Kidney epithelial cell (primary cell): ENCODE data around the gene ZC3H13. TPM values are rescaled to one million over a fixed set of nuclear protein-coding genes. Genes with fewer than 3 reads are reported as not detected.

Experiments used
- DNase-seq: peaks from one replicate; pipeline ENCODE4 v3.0.0-alpha.2; 2010; ENCODE audit warnings: low read depth
- H3K27me3 ChIP-seq: 2 replicates; pipeline ENCODE4 v1.6.0; 2011; ENCODE audit warnings: low read length; ENCODE audit not compliant: control insufficient read depth, insufficient read depth
- H3K36me3 ChIP-seq: 2 replicates; pipeline ENCODE4 v1.5.1; 2011; ENCODE audit warnings: low read length; ENCODE audit not compliant: control insufficient read depth, insufficient read depth
- H3K4me3 ChIP-seq: 2 replicates; pipeline ENCODE4 v1.5.1; 2011; ENCODE audit warnings: low read depth, mild to moderate bottlenecking, control low read depth, low read length
- total RNA-seq: library from RNA; depleted of rRNA; stranded (reverse); fragments of >200 nt; gene quantifications from 2 replicates; pipeline ENCODE4 v1.2.3, GENCODE V29; 2015
- TF ChIP-seq, protein P1 (sequence below): IDR thresholded peaks from 2 replicates; pipeline ENCODE4 v1.5.1; 2011; ENCODE audit warnings: mild to moderate bottlenecking, moderate library complexity, low read length, control low read depth, inconsistent platforms; ENCODE audit not compliant: insufficient read depth, poor library complexity, severe bottlenecking

ZC3H13 gene
- total RNA-seq, 1 donor from 2014 or later = 19.0 TPM

DNA sequence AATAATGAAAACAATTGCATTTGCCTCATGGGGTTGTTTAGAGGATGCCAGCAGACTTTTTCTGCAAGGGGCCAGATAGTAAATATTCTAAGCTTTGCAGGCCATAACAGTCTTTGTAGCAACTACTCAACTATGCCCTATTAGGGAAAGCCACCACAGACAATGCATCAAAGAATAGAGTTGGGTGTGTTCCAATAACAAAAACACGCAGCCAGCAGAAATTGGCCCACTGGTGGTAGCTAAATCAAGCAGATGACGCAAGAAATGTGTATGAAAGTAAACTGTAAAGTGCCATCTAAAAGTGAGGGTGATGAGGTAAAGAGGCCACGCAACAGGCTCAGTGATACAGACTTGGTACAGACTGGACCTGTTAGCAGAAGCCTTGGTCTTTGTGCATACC is 125.8 kb downstream of the ZC3H13 start:
- TF ChIP-seq, protein P1, sequence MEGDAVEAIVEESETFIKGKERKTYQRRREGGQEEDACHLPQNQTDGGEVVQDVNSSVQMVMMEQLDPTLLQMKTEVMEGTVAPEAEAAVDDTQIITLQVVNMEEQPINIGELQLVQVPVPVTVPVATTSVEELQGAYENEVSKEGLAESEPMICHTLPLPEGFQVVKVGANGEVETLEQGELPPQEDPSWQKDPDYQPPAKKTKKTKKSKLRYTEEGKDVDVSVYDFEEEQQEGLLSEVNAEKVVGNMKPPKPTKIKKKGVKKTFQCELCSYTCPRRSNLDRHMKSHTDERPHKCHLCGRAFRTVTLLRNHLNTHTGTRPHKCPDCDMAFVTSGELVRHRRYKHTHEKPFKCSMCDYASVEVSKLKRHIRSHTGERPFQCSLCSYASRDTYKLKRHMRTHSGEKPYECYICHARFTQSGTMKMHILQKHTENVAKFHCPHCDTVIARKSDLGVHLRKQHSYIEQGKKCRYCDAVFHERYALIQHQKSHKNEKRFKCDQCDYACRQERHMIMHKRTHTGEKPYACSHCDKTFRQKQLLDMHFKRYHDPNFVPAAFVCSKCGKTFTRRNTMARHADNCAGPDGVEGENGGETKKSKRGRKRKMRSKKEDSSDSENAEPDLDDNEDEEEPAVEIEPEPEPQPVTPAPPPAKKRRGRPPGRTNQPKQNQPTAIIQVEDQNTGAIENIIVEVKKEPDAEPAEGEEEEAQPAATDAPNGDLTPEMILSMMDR = no peak

DNA sequence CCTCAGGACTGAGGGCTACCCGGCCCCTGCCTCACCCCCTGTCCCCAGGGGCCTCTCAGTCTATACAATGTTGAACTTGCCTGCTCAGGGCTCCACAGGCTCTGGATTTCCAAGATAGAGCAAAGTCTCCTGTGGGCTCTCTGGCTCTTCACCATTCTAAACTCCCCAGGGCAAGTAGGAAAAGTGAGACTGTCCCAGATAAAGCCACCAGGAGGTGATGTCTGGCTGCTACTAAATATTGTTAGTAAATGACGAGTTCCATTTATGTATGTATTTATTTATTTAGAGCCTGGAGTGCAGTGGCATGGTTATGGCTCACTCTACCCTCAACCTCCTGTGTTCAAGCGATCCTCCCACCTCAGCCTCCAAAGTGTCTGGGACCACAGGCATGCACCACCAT is 127.4 kb downstream of the ZC3H13 start:
- TF ChIP-seq, protein P1 = no peak
- no peaks in the 10 kb centered on the region for H3K27me3 ChIP-seq
- no peak overlapping the region for H3K4me3 ChIP-seq
- H3K36me3 ChIP-seq = no peaks in the 10 kb centered on the region
- DNase-seq = no peak

More for the DNA sequence above, 125.8 kb downstream of the ZC3H13 start:
- H3K4me3 ChIP-seq = no peak overlapping the region
- H3K36me3 ChIP-seq = no peaks in the 10 kb centered on the region
- DNase-seq = no peak
- no peaks in the 10 kb centered on the region for H3K27me3 ChIP-seq

DNA sequence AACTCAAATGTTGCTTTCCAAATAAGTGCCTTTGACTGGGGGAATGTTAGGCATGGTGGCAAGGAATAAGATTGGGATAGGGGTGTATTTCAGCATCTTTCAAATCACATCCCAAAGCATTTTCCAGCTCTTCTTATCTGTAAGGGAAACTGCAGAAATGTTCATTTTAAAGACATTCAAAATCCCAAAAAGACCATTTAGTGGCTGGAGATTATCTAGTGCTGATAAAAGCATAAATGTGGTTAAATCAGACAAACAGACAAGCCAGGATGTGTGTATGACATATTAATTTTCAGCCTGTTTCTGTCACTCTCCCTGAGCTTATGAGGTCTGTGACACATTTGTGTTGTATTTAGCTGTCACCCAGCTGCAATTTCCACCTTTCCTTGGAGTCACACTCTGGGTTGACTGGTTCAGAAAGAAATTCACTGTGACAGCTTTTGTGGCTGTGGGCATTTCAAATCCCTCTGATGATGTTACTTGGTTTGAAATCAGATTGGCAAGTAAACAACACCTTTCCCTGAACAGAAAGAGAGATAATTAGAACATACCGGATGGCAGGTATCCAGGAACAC is 131.3 kb downstream of the ZC3H13 start:
- Histone ChIP-seq H3K36me3 (no peaks in the 10 kb centered on the region), H3K27me3 (no peaks in the 10 kb centered on the region), H3K4me3 (no peak overlapping the region)
- no peak for DNase-seq
- TF ChIP-seq, protein P1 = no peak

DNA sequence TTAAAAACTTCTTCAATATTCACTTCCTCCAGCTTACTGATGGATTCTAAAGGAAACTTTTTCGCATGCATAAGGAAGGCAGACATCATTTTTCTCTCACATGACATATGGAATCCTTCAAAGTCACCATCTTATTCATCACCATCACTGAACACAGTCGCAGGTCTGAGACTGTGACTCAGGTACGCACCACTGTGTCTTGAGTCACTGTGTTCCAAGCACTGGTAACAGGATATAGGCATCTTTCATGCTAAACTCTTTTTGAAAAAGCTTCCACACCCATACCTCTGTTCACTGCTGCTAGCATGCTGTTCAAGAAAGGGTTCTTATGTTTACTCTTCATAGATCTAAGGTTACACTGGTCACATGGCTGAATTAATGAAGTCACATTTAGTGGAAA is 133.9 kb downstream of the ZC3H13 start:
- DNase-seq = no peak
- H3K27me3 ChIP-seq = no peaks in the 10 kb centered on the region
- no peaks in the 10 kb centered on the region for H3K36me3 ChIP-seq
- no peak overlapping the region for H3K4me3 ChIP-seq
- TF ChIP-seq, protein P1 = no peak

DNA sequence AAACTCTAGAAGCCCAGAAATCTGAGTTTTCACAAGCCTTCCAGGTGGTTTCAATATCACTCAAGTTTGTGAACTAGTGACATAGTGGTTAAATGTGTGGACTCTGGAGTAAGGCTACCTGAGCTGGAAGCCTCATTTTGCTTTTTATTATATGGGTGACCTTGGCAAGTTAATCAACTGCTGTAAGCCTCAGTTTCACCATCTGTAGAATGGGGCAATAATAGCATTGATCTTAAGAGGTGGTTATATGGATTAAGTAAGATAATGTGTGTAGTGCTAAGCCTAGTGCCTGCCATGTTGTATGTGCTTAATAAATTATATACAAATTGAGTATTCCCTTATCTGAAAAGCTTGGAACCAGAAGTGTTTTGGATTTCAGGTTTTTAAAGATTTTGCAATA is 135.5 kb downstream of the ZC3H13 start:
- no peaks in the 10 kb centered on the region for H3K36me3 ChIP-seq
- no peak overlapping the region for H3K4me3 ChIP-seq
- TF ChIP-seq, protein P1 = no peak
- H3K27me3 ChIP-seq = no peaks in the 10 kb centered on the region
- no peak for DNase-seq

DNA sequence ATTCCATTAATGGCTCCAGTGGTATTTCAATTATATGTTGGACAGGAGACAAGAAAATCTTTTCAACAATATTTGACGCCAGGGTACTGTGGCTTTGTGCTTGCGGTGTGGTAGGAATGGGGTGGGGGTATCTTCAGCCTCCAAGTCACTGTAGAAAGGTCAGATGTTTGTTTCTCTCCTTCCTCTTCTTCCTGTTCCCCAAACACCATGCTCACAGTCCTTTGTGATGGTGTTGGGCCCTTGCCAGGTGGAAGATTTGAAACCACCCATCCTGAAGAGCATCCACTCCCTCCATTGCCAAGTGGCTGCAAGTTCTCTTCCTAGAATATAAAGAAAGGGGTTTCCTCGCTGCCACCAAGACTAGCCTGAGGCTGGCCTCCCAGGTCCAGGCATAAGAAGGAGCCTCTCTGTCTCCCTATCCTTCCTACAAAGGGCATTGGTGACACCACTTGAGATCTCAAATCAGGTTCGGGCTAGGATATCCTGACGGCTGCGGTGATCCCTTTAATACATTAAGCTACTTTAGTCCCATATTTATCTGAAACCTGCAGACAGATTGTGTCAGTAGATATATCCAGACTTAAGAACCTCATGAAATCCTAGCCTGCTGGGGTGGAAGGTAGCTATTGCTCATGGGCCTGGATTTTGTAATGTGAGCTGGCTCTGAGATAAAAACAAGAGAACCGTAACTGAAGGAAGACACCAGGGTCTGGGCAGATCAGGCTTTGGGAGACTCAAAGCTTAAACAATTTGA is 136.7 kb downstream of the ZC3H13 start:
- Histone ChIP-seq H3K36me3 (no peaks in the 10 kb centered on the region), H3K4me3 (no peak overlapping the region), H3K27me3 (no peaks in the 10 kb centered on the region)
- TF ChIP-seq, protein P1 = no peak
- DNase-seq = no peak
